K562 (cell line): Measurements from ENCODE around the gene GPS2. TPM values are rescaled to one million over a fixed set of nuclear protein-coding genes. Genes with fewer than 3 reads are reported as not detected.

Source experiments
- BRF1 ChIP-seq: IDR thresholded peaks from 3 replicates; pipeline ENCODE4 v1.6.1; 2011; ENCODE audit warnings: borderline replicate concordance, mild to moderate bottlenecking; ENCODE audit not compliant: insufficient read length; ENCODE audit errors: extremely low read depth
- CCNT2 ChIP-seq: IDR thresholded peaks from 2 replicates; pipeline ENCODE4 v1.6.1; 2011; ENCODE audit warnings: borderline replicate concordance, low read depth, mild to moderate bottlenecking, moderate library complexity, mixed read lengths, low read length; ENCODE audit not compliant: insufficient read length; ENCODE audit errors: extremely low read depth
- MED1 ChIP-seq: sonication (generic); formaldehyde crosslinking; IDR thresholded peaks from 2 replicates; pipeline ENCODE4 v1.8.1; 2023; ENCODE audit warnings: missing genetic modification reagents, borderline replicate concordance
- NONO ChIP-seq, 2 experiments: fragments of 200-400 bp in 1 of 2; fragments of 450-650 bp in 1 of 2; formaldehyde crosslinking in 1 of 2; IDR thresholded peaks; 2 replicates each; pipeline ENCODE4 v1.6.1; 2017; ENCODE audit warnings: low read depth in 2 of 2, mild to moderate bottlenecking in 2 of 2, moderate library complexity in 2 of 2, low read length in 1 of 2
- SAFB2 ChIP-seq: fragments of 200-400 bp; formaldehyde crosslinking; IDR thresholded peaks from 2 replicates; pipeline ENCODE4 v1.6.1; 2018; ENCODE audit warnings: borderline replicate concordance, low read length, low read depth, moderate library complexity; ENCODE audit not compliant: severe bottlenecking
- SREBF2 ChIP-seq: sonication (generic); formaldehyde crosslinking; IDR thresholded peaks from 2 replicates; pipeline ENCODE4 v1.4.0; 2020; ENCODE audit warnings: mild to moderate bottlenecking, missing genetic modification reagents
- TBL1XR1 ChIP-seq, 2 experiments: IDR thresholded peaks; 2 replicates each; pipeline ENCODE4 v1.6.1; 2012; ENCODE audit warnings: improper control_type of control experiment in 2 of 2, low read length in 2 of 2, mild to moderate bottlenecking in 1 of 2
- ZBTB1 ChIP-seq: sonication (generic); formaldehyde crosslinking; IDR thresholded peaks from 2 replicates; pipeline ENCODE4 v1.8.1; 2023; ENCODE audit warnings: missing genetic modification reagents, low read depth, mild to moderate bottlenecking, borderline replicate concordance
- ZFP91 ChIP-seq: sonication (generic); formaldehyde crosslinking; IDR thresholded peaks from 2 replicates; pipeline ENCODE4 v1.8.0; 2022; ENCODE audit warnings: mild to moderate bottlenecking, missing genetic modification reagents
- ZNF184 ChIP-seq: sonication (generic); formaldehyde crosslinking; IDR thresholded peaks from 2 replicates; pipeline ENCODE4 v1.5.0; 2020; ENCODE audit warnings: missing genetic modification reagents
- polyA plus RNA-seq, 8 experiments: library from polyadenylated mRNA; depleted of rRNA in 4 of 8; stranded (reverse) in 5 of 8; unstranded in 3 of 8; fragments of >200 nt; fragmentation: Nextera tagmentation in 2 of 8; fragmentation: Illumina TruSeq in 1 of 8; extraction: Ambion mirVana in 2 of 8; extraction: Trizol in 1 of 8; gene quantifications; 2 replicates each; pipeline versions ENCODE4 v1.2.1 to v1.2.3, GENCODE V29; 2011 to 2014; ENCODE audit warnings: inconsistent platforms in 1 of 8, missing spikeins in 1 of 8
- total RNA-seq, 7 experiments: library from RNA; depleted of rRNA in 6 of 7; stranded (reverse); fragments of >200 nt in 6 of 7; fragmentation: Illumina TruSeq in 2 of 7; extraction: Trizol in 2 of 7; gene quantifications; 2 replicates each; pipeline versions ENCODE4 v1.2.1 to v1.2.3, GENCODE V29; 2011 to 2021; ENCODE audit warnings: low replicate concordance in 1 of 7

The GPS2 gene
- total and polyA plus RNA-seq, 9 of the 15 experiments (the other 6 are each of a cell fraction or from before 2014, with no cell fraction given) = 18.3 to 75.7 (median 37.0) TPM

DNA sequence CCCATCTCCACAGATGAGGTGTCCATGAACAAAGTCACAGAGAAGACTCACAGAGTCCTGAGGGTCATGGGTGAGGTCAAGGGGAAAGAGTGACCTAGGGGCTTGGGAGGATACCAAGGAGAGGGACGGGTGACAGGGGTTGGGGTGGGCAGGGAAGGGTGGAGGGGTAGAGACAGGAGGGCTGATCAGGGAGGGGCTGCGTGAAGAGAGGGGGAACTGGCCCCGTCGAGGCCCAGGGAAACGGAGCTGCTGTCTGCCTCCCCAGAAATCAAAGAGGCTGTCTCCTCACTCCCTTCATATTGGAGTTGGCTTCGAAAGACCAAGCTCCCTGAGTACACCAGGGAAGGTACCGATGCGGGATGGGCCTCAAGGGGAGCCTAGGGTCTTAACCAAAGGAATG is 40.4 kb upstream of the GPS2 start (continued):
- no peak for TF ChIP-seq MED1 (CRISPR knock-in tag)
- TF ChIP-seq CCNT2 = no peak
- TF ChIP-seq SREBF2 = no peak
- no peak for TF ChIP-seq TBL1XR1 (IDR thresholded peaks at IDR 0.05; ENCODE audit: low read length in 2 of 2)
- no peak for TF ChIP-seq BRF1
- TF ChIP-seq ZBTB1 (CRISPR knock-in tag) = no peak
- no peak for TF ChIP-seq NONO (IDR thresholded peaks at IDR 0.05; ENCODE audit: low read depth in 2 of 2, low read length in 1 of 2)
- no peak for TF ChIP-seq SAFB2
- no peak for TF ChIP-seq ZNF184 (CRISPR knock-in tag)
- no peak for TF ChIP-seq ZFP91 (CRISPR knock-in tag)
